GM10847 (cell line): ENCODE results near the gene NRCAM.

Experiments used
- POLR2A ChIP-seq: IDR thresholded peaks from 2 replicates; pipeline ENCODE4 v1.6.1; 2011; ENCODE audit not compliant: insufficient read length; ENCODE audit errors: extremely low read depth

Gene NRCAM

GRCh38 chr7:108455998-108456677 lies at the start of gene NRCAM:
NRCAM (minus strand) TSS chr7:108456436; CDS start chr7:108240064, 216,372 bp downstream.
- TF ChIP-seq POLR2A: no peak

- TF ChIP-seq POLR2A: no peak
Observed at GRCh38 chr7:108503112-108504026, 47.1 kb upstream of the NRCAM start.

DNA sequence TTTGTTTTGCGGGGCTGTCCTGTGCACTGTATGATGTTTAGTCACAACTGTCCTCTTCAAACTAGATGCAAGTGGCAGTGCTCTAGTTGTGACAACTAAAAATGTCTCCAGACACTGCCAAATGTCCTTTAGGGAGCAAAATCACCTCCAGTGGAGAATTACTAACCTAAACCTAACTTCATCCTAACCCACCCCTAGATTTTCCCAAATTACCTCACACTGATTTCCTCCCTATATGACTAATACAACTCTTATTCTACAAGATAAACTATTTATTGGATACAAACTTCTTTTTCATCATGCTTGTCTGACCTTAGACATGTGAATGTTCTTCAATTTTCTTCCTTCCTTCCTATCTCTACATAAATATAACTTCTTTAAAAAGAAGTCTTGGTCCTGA lies 43.3 kb upstream of the NRCAM start:
- no peak for TF ChIP-seq POLR2A

DNA sequence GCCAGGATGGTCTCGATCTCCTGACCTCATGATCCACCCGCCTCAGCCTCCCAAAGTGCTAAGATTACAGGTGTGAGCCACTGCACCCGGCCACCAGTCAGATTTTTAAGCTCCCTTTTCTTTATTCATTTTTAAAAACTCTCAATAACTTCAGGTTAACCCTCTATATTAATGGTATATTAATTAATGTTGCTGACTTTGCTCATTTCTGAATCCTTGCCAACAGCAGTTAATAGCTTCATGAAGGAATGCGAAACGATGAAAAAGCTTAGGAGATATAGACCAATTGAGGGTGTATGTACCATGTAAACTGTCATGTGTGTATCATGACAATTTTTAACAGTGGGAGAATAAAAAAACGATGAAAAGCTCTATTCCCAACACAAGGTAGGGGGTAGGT lies 42.2 kb upstream of the NRCAM start:
- TF ChIP-seq POLR2A: no peak

GRCh38 chr7:108497082-108497725 lies 41.0 kb upstream of the NRCAM start:
- no peak for TF ChIP-seq POLR2A

DNA sequence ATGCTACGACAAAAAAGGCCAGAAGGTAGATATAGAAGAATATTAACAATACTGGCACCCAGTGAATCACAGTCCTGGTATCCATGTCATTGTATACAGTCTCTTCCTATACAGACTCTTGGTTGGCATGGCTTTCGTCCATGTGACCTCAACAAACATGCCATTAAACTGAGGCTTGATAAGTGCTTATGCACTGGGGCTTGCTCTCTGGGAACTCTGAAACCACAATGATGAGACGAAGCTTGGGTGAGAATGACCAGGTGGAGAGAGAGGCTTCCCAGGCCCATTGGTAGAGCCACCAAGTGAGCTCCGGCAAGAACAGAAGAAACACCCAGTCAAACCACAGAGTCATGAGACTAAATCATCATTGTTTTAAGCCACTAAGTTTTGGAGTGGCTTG lies 36.5 kb upstream of the NRCAM start:
- TF ChIP-seq POLR2A: no peak

GRCh38 chr7:108488768-108489538 lies 32.7 kb upstream of the NRCAM start:
- no peak for TF ChIP-seq POLR2A

- no peak for TF ChIP-seq POLR2A
Observed at GRCh38 chr7:108487646-108488045, 31.4 kb upstream of the NRCAM start.

GRCh38 chr7:108486291-108486966 lies 30.2 kb upstream of the NRCAM start:
- no peak for TF ChIP-seq POLR2A

DNA sequence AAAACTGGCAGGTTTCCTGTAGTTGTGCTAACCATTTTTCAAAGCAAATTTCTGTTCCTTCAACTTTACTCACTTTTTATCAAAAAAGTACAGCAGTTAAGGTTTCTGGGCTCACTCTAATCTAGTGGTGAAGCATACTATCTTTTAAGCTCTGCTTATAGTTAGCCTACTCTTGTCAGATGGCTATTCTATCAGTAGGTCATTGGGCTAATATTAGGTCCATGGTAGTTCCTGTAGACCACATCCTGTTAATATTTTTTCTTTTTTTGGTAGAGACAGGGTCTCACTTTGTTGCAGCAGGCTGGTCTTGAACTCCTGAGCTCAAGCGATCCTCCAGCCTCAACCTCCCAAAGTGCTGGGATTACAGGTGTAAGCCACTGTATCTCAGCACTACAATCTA lies 27.9 kb upstream of the NRCAM start:
- TF ChIP-seq POLR2A: no peak

GRCh38 chr7:108480311-108480710 lies 24.1 kb upstream of the NRCAM start:
- TF ChIP-seq POLR2A: no peak

DNA sequence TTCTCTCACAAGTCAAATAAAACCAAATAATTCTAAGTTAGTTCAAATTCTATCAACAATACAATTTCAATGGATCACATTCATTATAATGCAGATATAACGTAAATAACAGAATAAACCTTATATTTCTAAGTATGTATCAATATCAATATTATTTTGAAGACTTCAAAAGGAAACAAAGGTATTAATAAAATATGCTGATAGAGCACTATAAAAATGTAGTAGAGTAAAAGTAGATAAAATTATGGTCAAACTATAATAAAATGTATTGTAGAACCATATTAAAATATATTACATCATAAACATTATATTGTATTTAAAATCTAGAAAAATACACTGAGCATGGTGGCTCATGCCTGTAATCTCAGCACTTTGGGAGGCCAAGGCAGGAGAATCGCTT lies 23.5 kb upstream of the NRCAM start:
- no peak for TF ChIP-seq POLR2A

- no peak for TF ChIP-seq POLR2A
Observed at GRCh38 chr7:108479118-108479517, 22.9 kb upstream of the NRCAM start.

GRCh38 chr7:108468246-108468645 lies 12.0 kb upstream of the NRCAM start:
- no peak for TF ChIP-seq POLR2A

DNA sequence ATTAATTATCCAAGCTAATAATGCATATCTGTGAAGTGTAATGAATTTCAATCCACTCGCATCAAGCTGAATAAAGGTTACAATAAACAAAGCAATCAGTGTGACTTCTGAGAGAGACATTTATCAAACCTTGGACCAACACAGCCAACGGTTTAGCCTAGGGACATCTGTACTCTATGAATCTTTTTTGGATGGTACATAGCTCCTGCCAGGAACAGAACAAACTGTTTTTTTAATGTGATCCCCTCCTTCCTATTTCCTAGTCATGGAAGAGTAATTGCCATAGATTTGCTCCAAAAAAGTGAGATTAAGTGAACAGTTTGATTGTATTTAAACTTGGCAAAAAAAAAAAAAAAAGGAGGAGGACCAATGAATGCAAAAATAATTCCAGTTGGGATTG lies 11.2 kb upstream of the NRCAM start:
- TF ChIP-seq POLR2A: no peak

- TF ChIP-seq POLR2A: no peak
Observed at GRCh38 chr7:108464743-108465142, 8.5 kb upstream of the NRCAM start.
